MCF 10A (cell line): ENCODE results near the gene SF3B1. TPM values are rescaled to one million over a fixed set of nuclear protein-coding genes. Genes with fewer than 3 reads are reported as not detected.
"Not testable (repeated sequence)": the region's sequence is repeated elsewhere in the genome, so short reads cannot be mapped to it uniquely, and the experiment has no call there.

Experiments used
- BruUV-seq: library from RNA; stranded (reverse); fragments of 400-500 nt; replicated peaks from 2 replicates; lab custom pipeline; 2021; lab: Mats Ljungman, UMichigan
- CTCF ChIA-PET: fragments of 300-600 bp; sonication (Branson Sonifier 250); formaldehyde crosslinking; extraction: SDS; loops from one replicate; lab custom pipeline; 2021; ENCODE audit warnings: antibody characterized with exemption, inconsistent platforms; lab: Yijun Ruan, JAX
- POLR2A ChIA-PET: fragments of 300-600, 350-650 bp; sonication (Branson Sonifier 250); formaldehyde crosslinking; extraction: SDS; loops from one replicate; lab custom pipeline; 2020; ENCODE audit warnings: antibody characterized with exemption, inconsistent platforms; lab: Yijun Ruan, JAX
- DNase-seq: peaks from one replicate; pipeline ENCODE4 v3.0.0-alpha.2; 2018; ENCODE audit not compliant: unreplicated experiment
- H3K27ac Mint-ChIP-seq: one replicate; pipeline ENCODE4 v1.8.0; 2022; ENCODE audit warnings: mild to moderate bottlenecking, low read depth, mixed read lengths; ENCODE audit not compliant: unreplicated experiment
- H3K27me3 Mint-ChIP-seq: one replicate; pipeline ENCODE4 v1.8.0; 2022; ENCODE audit warnings: mixed read lengths; ENCODE audit not compliant: insufficient read depth, unreplicated experiment
- H3K36me3 Mint-ChIP-seq: one replicate; pipeline ENCODE4 v1.8.0; 2022; ENCODE audit warnings: mild to moderate bottlenecking, moderate library complexity, mixed read lengths; ENCODE audit not compliant: insufficient read depth, unreplicated experiment
- H3K4me1 Mint-ChIP-seq: one replicate; pipeline ENCODE4 v1.8.0; 2022; ENCODE audit warnings: mixed read lengths; ENCODE audit not compliant: insufficient read depth, unreplicated experiment
- H3K4me3 Mint-ChIP-seq: one replicate; pipeline ENCODE4 v1.8.0; 2022; ENCODE audit warnings: mild to moderate bottlenecking, moderate library complexity, mixed read lengths; ENCODE audit not compliant: unreplicated experiment
- H3K9me3 Mint-ChIP-seq: one replicate; pipeline ENCODE4 v1.8.0; 2022; ENCODE audit warnings: mixed read lengths; ENCODE audit not compliant: unreplicated experiment
- intact Hi-C: fragments of 100-400 bp; cut with micrococcal nuclease; formaldehyde crosslinking; loops from 2 replicates; pipeline ENCODE4 v1.14.1; 2022
- total RNA-seq: library from RNA; stranded (reverse); gene quantifications from 2 replicates; pipeline ENCODE4 v1.2.3, GENCODE V29; 2022
- TF ChIP-seq, protein P1 (sequence below): fragments of 200-600 bp; IDR thresholded peaks from one replicate; pipeline ENCODE4 v1.8.0; 2022; ENCODE audit warnings: antibody characterized with exemption, mild to moderate bottlenecking; ENCODE audit not compliant: unreplicated experiment

SF3B1 gene
- total RNA-seq, 1 experiment from 2014 or later: 179 TPM

DNA sequence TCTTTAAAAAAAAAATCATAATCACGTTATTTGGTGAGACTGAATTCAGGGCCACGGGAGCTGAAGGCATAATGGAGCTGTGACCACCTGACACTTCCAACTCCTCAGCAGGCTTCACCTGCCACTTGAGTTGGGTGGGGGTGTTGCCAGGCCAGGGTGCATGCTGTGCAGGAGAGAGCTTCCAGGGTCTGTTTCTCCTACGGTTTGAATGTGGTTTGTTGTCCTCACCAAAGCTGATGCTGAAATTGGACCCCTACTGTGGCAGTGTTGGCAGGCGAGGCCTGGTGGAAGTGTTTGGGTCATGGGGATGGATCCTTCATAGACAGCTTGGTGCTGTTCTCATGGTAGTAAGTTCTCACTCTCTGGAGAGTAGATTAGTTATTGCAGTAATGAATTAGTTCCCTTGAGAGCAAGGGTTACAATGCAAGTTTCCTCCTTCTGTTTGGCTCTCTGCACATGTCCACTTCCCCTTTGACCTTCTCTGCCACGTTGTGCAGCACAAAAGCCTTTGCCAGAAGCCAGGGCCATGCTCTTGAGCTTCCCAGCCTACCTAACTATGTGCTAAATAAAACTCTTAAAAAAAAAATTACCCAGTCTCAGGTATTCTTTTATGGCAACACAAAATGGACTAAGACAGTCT is 86.0 kb downstream of the SF3B1 start:
- peaks cover 8% of the 10 kb centered on the region for H3K4me1 Mint-ChIP-seq
- TF ChIP-seq, protein P1, sequence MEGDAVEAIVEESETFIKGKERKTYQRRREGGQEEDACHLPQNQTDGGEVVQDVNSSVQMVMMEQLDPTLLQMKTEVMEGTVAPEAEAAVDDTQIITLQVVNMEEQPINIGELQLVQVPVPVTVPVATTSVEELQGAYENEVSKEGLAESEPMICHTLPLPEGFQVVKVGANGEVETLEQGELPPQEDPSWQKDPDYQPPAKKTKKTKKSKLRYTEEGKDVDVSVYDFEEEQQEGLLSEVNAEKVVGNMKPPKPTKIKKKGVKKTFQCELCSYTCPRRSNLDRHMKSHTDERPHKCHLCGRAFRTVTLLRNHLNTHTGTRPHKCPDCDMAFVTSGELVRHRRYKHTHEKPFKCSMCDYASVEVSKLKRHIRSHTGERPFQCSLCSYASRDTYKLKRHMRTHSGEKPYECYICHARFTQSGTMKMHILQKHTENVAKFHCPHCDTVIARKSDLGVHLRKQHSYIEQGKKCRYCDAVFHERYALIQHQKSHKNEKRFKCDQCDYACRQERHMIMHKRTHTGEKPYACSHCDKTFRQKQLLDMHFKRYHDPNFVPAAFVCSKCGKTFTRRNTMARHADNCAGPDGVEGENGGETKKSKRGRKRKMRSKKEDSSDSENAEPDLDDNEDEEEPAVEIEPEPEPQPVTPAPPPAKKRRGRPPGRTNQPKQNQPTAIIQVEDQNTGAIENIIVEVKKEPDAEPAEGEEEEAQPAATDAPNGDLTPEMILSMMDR: no peak
- H3K36me3 Mint-ChIP-seq: no peaks in the 10 kb centered on the region
- CTCF ChIA-PET: interaction anchor here (0.6 kb wide), 2 partner anchors 8 to 181 kb away, joined by 3 to 4 read pairs; no protein-coding TSS in a partner anchor
- BruUV-seq: no TSS peak
- no peaks in the 10 kb centered on the region for H3K27me3 Mint-ChIP-seq
- DNase-seq: no peak
- POLR2A ChIA-PET: no interaction called here
- H3K27ac Mint-ChIP-seq: no peak overlapping the region
- no peaks in the 10 kb centered on the region for H3K9me3 Mint-ChIP-seq
- no peak overlapping the region for H3K4me3 Mint-ChIP-seq
- intact Hi-C loops: no loop called here

DNA sequence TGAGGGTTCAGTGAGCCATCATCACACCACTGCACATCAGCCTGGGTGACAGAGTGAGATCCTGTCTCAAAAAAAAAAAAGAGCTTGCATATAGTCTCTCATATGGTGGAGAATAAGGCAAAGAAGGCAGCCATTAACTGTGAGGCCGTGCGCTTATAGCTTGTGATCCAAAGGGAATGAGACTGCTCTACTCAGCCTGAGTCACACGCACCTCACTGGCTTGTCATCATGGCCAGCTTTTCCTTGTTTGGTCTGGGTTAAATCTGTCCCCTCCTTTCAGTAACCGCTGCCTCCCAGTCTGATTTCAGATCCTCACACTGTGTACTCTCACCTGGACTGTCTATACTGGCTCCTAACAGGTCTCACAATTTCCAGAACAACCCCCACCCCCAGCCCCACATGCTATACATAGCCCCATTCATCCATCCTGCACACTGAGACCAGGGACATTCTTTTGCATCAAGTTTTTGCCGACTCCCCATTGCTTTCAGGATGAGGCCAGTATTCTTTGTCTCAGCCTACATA is 88.9 kb downstream of the SF3B1 start:
- H3K27ac Mint-ChIP-seq: no peak overlapping the region
- H3K36me3 Mint-ChIP-seq: no peaks in the 10 kb centered on the region
- BruUV-seq: no TSS peak
- intact Hi-C loops: no loop called here
- H3K4me1 Mint-ChIP-seq: peaks cover 6% of the 10 kb centered on the region
- H3K9me3 Mint-ChIP-seq: no peaks in the 10 kb centered on the region
- TF ChIP-seq, protein P1: no peak
- ChIA-PET POLR2A (interaction anchor here (0.6 kb wide), 1 partner anchor 829 kb away, joined by 4 read pairs; no protein-coding TSS in a partner anchor), CTCF (interaction anchor here (0.6 to 1.4 kb wide), 4 partner anchors 9 to 155 kb away, joined by 3 to 7 read pairs (median 4); no protein-coding TSS in a partner anchor)
- H3K27me3 Mint-ChIP-seq: no peaks in the 10 kb centered on the region
- no peak overlapping the region for H3K4me3 Mint-ChIP-seq
- DNase-seq: no peak

DNA sequence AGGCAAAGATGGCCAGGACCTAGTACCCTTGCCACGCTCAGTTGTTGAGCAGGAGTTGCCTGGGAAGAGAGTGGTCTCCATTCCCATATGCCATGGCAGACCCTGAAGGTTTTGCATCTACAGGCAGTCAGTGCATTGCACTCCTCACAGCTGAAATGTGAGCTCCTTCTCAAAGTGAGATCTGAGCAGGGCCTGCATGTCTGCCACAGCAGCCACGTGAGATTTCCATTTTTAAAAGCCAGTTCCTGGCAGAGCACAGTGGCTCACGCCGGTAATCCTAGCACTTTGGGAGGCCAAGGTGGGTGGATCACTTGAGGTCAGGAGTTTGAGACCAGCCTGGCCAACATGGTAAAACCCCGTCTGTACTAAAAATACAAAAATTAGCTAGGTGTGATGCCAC is 90.9 kb downstream of the SF3B1 start:
- DNase-seq, POLR2A ChIA-PET, H3K9me3 Mint-ChIP-seq, H3K4me1 Mint-ChIP-seq, H3K27ac Mint-ChIP-seq, H3K4me3 Mint-ChIP-seq, BruUV-seq, H3K27me3 Mint-ChIP-seq, H3K36me3 Mint-ChIP-seq, intact Hi-C loops: not testable (repeated sequence)
- CTCF ChIA-PET: interaction anchor here (0.6 kb wide), 1 partner anchor 30 kb away, joined by 4 read pairs; no protein-coding TSS in a partner anchor

DNA sequence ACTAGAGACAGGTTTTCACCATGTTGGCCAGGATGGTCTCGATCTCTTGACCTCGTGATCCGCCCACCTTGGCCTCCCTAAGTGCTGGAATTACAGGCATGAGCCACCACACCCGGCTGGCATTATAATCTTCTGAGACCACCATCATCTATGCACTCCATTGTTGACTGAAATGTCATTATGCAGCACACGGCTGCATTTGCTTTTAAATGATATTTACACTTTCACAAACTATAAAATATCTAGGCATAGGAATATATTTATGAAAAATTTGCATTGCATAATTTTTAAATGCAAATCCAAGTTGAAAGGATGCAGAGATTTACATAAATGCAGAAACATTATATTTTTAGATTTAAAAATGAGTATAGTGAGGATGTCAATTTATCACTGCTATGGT is 94.2 kb downstream of the SF3B1 start:
- no peaks in the 10 kb centered on the region for H3K36me3 Mint-ChIP-seq

More for the DNA sequence above, 94.2 kb downstream of the SF3B1 start:
- intact Hi-C loops: no loop called here
- CTCF ChIA-PET: no interaction called here
- Mint-ChIP-seq H3K4me3 (no peak overlapping the region), H3K27me3 (no peaks in the 10 kb centered on the region), H3K9me3 (no peaks in the 10 kb centered on the region), H3K27ac (no peak overlapping the region), H3K4me1 (no peaks in the 10 kb centered on the region)
- POLR2A ChIA-PET: no interaction called here
- TF ChIP-seq, protein P1: no peak
- no peak for DNase-seq
- BruUV-seq: no TSS peak

Other genes starting within 250 kb of the SF3B1 start
- gene ANKRD44, start 124.2 kb downstream of the SF3B1 start, total RNA-seq: 4.4 and 6.9 TPM in 2 replicates
- 21.3 and 22.8 TPM in 2 replicates for gene COQ10B, start 18.5 kb upstream of the SF3B1 start, total RNA-seq
- gene HSPD1, start 64.8 kb upstream of the SF3B1 start, total RNA-seq: 681 and 693 TPM in 2 replicates
- gene HSPE1, start 65.4 kb upstream of the SF3B1 start, total RNA-seq: 80.0 and 95.2 TPM in 2 replicates
- 15.6 and 20.5 TPM in 2 replicates for gene MOB4, start 81.0 kb upstream of the SF3B1 start, total RNA-seq
- gene RFTN2, start 240.6 kb upstream of the SF3B1 start, total RNA-seq: not detected in 2 replicates